Heart right ventricle (tissue), 16 donors: ENCODE measurements around the gene SIDT2. TPM values are rescaled to one million over a fixed set of nuclear protein-coding genes. Genes with fewer than 3 reads are reported as not detected.

ENCODE experiments used
- ATAC-seq, 8 donors: fragments of 200-7000 bp; cut with Tn5 transposase; one replicate each; pipeline ENCODE4 v1.9.1; 2020; ENCODE audit warnings: mild to moderate bottlenecking in 8 of 8, moderate library complexity in 8 of 8, moderate number of reproducible peaks in 1 of 8
- DNase-seq, 2 donors: peaks; one replicate each; pipeline ENCODE4 v3.0.0-alpha.2; 2020
- H3K27ac ChIP-seq, 10 donors: fragments of 200-600 bp; sonication (generic) in 2 of 10; one replicate each; pipeline versions ENCODE4 v1.5.0 to v1.8.0; 2020 to 2022; ENCODE audit warnings: mild to moderate bottlenecking in 3 of 10
- H3K27me3 ChIP-seq, 7 donors: fragments of 200-600 bp; one replicate each; pipeline ENCODE4 v1.8.0; 2021 to 2022; ENCODE audit warnings: mild to moderate bottlenecking in 2 of 7
- H3K36me3 ChIP-seq, 9 donors: fragments of 200-600 bp; sonication (generic) in 1 of 9; one replicate each; pipeline versions ENCODE4 v1.5.0 to v1.8.0; 2020 to 2022; ENCODE audit warnings: mild to moderate bottlenecking in 2 of 9
- H3K4me1 ChIP-seq, 9 donors: fragments of 200-600 bp; sonication (generic) in 1 of 9; one replicate each; pipeline versions ENCODE4 v1.5.0 to v1.8.0; 2020 to 2022; ENCODE audit warnings: mild to moderate bottlenecking in 4 of 9
- H3K4me3 ChIP-seq, 10 donors: fragments of 200-600 bp; sonication (generic) in 2 of 10; one replicate each; pipeline versions ENCODE4 v1.5.0 to v1.8.0; 2020 to 2022; ENCODE audit warnings: mild to moderate bottlenecking in 7 of 10, moderate library complexity in 2 of 10
- H3K9me3 ChIP-seq, 11 donors: fragments of 200-600 bp in 10 of 11; sonication (generic) in 2 of 11; one replicate each; pipeline versions ENCODE4 v1.5.0 to v1.8.0; 2013 to 2022; ENCODE audit warnings: mild to moderate bottlenecking in 2 of 11, control low read depth in 1 of 11, moderate library complexity in 1 of 11
- whole genome bisulfite sequencing, 2 donors: extraction: QIAGEN DNeasy Blood & Tissue Kit; methylation state at CpG; one replicate each; pipeline ENCODE4 v1.1.7; 2013; ENCODE audit warnings: inconsistent platforms in 1 of 2; 5-methylcytosine and 5-hydroxymethylcytosine counted together
- intact Hi-C, 10 donors: fragments of 100-400 bp; cut with DNase I; formaldehyde crosslinking; loops; one replicate each; pipeline versions ENCODE4 v1.11.1 to v1.14.2; 2022
- polyA plus RNA-seq, 2 donors: library from polyadenylated mRNA; stranded (reverse); fragments of 200-250 nt; gene quantifications; one replicate each; pipeline ENCODE4 v1.2.3, GENCODE V29; 2013
- total RNA-seq, 10 donors: library from RNA; stranded (reverse); fragmentation: NEBNext Ultra II Directional in 3 of 10; extraction: Animal tissue kit (Norgen Biotek cat#: 25700) in 3 of 10; gene quantifications; one replicate each; pipeline versions ENCODE4 v1.2.1 to v1.2.4, GENCODE V29; 2021 to 2023
- TF ChIP-seq, protein P1 (sequence below), 9 donors: fragments of 200-600 bp; sonication (generic) in 2 of 9; IDR thresholded peaks; one replicate each; pipeline versions ENCODE4 v1.5.0 to v1.8.0; 2021 to 2022; ENCODE audit warnings: antibody characterized with exemption in 9 of 9, mild to moderate bottlenecking in 5 of 9, moderate library complexity in 1 of 9
- donor health status: Arrhythmogenic right ventricular cardiomyopathy.
- donor health status: ischemic (EF 13 %, LVEDD 7.1; RV severe dilation, severe dysfunction).
- donor health status: healthy with polysubstance abuse.
- donor health status: DM: no; HTN: yes; CAD: no.
- donor health status: DM: no; HTN: no; CAD: no.
- donor health status: ischemic (EF 25% LVEDD 6.9; RV normal size, moderate dysfunction).
- donor health status: ischemic (EF 25% LVEDD 5.7; RV mildly dilated, moderate dysfunction).
- donor health status: healthy.
- donor health status: DM: yes; HTN: yes; CAD: no.
- donor health status: Ischemic cardiomyopathy.
- donor health status: ischemic (EF 35%, LVEDD 5.7; RV mildly dilated, moderate dysfunction).
- donor health status: nonischemic (EF 11% LVEDD 7.7; RV severe dilation, severe dysfunction).
- donor health status: DM: yes; HTN: yes; CAD: no.
- donor health status: PGD.
- donor health status: ischemic (EF 29% LVEDD 5.4; RV normal size, mild dysfunction).
- donor health status: nonischemic (EF 23%, LVEDD 6.1; RV moderate dilation, normal function).

SIDT2 gene
- total and polyA plus RNA-seq, 12 donors, result 13.0 to 33.6 (median 22.0) TPM

GRCh38 chr11:117217141-117218084 lies 38.9 kb downstream of the SIDT2 start:
- no peak for ATAC-seq
- H3K27ac ChIP-seq, result peak overlapping the region; percentile 64 to 97 (median 88)
- TF ChIP-seq, protein P1, sequence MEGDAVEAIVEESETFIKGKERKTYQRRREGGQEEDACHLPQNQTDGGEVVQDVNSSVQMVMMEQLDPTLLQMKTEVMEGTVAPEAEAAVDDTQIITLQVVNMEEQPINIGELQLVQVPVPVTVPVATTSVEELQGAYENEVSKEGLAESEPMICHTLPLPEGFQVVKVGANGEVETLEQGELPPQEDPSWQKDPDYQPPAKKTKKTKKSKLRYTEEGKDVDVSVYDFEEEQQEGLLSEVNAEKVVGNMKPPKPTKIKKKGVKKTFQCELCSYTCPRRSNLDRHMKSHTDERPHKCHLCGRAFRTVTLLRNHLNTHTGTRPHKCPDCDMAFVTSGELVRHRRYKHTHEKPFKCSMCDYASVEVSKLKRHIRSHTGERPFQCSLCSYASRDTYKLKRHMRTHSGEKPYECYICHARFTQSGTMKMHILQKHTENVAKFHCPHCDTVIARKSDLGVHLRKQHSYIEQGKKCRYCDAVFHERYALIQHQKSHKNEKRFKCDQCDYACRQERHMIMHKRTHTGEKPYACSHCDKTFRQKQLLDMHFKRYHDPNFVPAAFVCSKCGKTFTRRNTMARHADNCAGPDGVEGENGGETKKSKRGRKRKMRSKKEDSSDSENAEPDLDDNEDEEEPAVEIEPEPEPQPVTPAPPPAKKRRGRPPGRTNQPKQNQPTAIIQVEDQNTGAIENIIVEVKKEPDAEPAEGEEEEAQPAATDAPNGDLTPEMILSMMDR (IDR thresholded peaks at IDR 0.05), result no peak
- H3K4me1 ChIP-seq, result peaks cover 32 to 65% (median 51%) of the 10 kb centered on the region in 9 donors
- DNase-seq, result peak in 1 of 2 donors; percentile 7
- H3K27me3 ChIP-seq, result no peaks in the 10 kb centered on the region
- peaks cover 0 to 100% (median 52%) of the 10 kb centered on the region in 9 donors for H3K36me3 ChIP-seq
- H3K4me3 ChIP-seq, result no peak overlapping the region
- WGBS, 2 donors, result 64 to 69% methylated on average over 11 of the region's 11 CpGs
- intact Hi-C loops, result loop anchor here in 2 of 10 donors (5.0 kb wide), 2 partner anchors 40 to 425 kb away; partner anchors contain the start of genes APOA5 (in 1 of the 2) and SIDT2 (in 1 of the 2)
- no peaks in the 10 kb centered on the region for H3K9me3 ChIP-seq

DNA sequence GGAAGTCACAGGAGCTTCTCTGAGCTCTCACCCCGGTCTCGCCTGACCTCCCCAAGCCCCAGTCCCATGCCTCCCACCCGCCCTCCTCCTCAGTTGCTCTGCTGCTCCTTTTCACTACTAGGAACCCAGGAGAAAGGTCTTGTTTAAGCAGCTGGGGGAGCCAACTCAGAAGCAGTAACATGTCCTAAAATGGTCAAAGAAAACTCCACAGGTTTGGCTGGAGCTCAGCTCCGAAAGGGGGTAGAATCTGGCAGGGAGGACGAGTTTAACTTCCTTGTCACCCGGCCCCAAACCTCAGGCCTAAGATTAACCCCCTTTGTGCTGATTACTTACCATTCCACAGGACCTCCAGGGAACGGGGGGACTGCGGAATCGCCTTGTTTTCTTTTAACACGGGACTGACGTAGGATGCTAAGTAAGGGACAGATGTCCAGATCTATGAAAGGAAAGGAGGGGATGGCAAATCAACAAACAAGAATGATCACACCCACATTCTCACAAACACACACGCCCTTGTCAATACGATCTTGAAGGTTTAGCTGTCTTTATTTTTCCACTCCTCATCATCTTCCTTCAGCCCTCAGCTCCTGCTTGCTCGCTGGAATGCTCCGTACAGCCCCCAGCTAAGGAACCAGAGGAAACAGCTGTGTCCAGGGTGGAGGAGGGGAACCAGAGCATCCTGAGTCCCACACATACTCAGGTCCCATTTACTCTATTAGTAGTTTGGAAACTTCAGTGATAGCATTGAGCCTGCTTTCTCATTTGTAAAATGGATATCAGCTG lies 39.8 kb downstream of the SIDT2 start:
- peaks cover 32 to 70% (median 54%) of the 10 kb centered on the region in 9 donors for H3K4me1 ChIP-seq
- peak in 7 of 8 donors; percentile 1 to 29 (median 16) for ATAC-seq
- intact Hi-C loops, result loop anchor here in 2 of 10 donors (5.0 kb wide), 2 partner anchors 41 to 426 kb away; partner anchors contain the start of genes APOA5 (in 1 of the 2) and SIDT2 (in 1 of the 2)

GRCh38 chr11:117219001-117219400 lies 40.5 kb downstream of the SIDT2 start:
- peak overlapping the region; percentile 79 to 97 (median 88) for H3K27ac ChIP-seq
- H3K4me3 ChIP-seq, result no peak overlapping the region
- H3K9me3 ChIP-seq, result no peaks in the 10 kb centered on the region
- 80 to 87% methylated on average over 9 of the region's 9 CpGs for WGBS, 2 donors
- TF ChIP-seq, protein P1 (IDR thresholded peaks at IDR 0.05), result no peak
- peaks cover 0 to 100% (median 49%) of the 10 kb centered on the region in 9 donors for H3K36me3 ChIP-seq
- intact Hi-C loops, result loop anchor here in 2 of 10 donors (5.0 kb wide), 2 partner anchors 42 to 427 kb away; partner anchors contain the start of genes APOA5 (in 1 of the 2) and SIDT2 (in 1 of the 2)
- DNase-seq (peak in 1 of 2 donors; percentile 15), ATAC-seq (no peak)
- H3K4me1 ChIP-seq, result peaks cover 32 to 70% (median 54%) of the 10 kb centered on the region in 9 donors
- H3K27me3 ChIP-seq, result no peaks in the 10 kb centered on the region

More for the DNA sequence above, 39.8 kb downstream of the SIDT2 start:
- H3K36me3 ChIP-seq, result peaks cover 0 to 100% (median 47%) of the 10 kb centered on the region in 9 donors
- H3K27me3 ChIP-seq, result no peaks in the 10 kb centered on the region
- no peak overlapping the region for H3K4me3 ChIP-seq
- DNase-seq, result peak; percentile 30 to 61
- no peaks in the 10 kb centered on the region for H3K9me3 ChIP-seq
- TF ChIP-seq, protein P1 (IDR thresholded peaks at IDR 0.05), result no peak
- WGBS, 2 donors, result 50% methylated on average over 15 of the region's 15 CpGs
- H3K27ac ChIP-seq, result peak overlapping the region; percentile 79 to 97 (median 88)
